Measurements from ENCODE around the gene SLC17A9. TPM values are rescaled to one million over a fixed set of nuclear protein-coding genes. Genes with fewer than 3 reads are reported as not detected.

Gene SLC17A9
- total and polyA plus RNA-seq, 10 of the 15 experiments (the other 5 are each of a cell fraction or from before 2014, with no cell fraction given), result 0.72 to 74.1 (median 29.4) TPM

DNA sequence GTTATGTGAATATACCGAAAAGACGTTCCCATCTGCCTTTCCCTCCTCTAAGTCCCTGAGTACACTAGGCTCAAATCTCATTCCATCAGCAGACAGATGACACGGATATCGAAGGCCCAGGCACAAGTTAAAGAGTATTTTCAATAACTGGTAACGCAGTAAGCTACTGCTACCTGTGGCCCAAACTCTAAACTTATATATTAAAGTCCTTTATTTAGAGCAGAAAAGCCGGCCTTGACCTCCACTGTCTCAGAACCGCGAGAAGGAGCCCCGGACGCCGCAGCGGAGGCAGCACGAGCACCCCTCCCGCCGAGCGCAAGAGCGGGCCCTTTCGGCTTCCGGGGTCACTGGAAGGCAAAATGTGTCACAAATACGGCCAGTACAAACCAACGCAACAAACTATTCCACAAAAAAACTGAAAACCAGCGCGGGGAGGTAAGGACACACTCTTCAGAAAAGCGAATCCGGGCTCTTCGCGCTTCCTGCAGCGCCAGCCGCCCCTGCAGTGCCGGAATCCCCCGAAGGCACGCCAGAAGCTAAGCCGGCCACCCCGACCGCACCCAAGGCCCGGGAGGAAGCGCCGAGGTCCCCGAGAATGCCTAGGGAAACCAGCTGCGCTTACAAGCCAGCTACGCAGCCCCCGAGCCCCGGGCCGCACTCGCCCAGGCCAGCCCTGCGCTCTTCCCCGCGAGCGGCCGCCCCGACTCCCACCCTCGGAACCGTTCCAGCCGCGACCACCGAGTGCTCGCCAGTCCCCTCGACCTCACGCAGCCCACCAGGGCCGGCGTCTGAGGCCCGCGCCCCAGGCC is 26.9 kb upstream of the SLC17A9 start:
- SMC1A ChIA-PET (ENCODE audit: uncharacterized antibody, unreplicated experiment), result interaction anchor here (1.3 to 2.1 kb wide), 3 partner anchors 25 to 47 kb away, joined by 3 to 5 read pairs (median 4); no protein-coding TSS in a partner anchor
- peak overlapping the region; percentile 83 for H3K9ac ChIP-seq (ENCODE audit: control insufficient read depth, insufficient read depth, low read length)
- H3K79me2 ChIP-seq (ENCODE audit: control insufficient read depth, insufficient read depth, low read length), result peaks cover 99% of the 10 kb centered on the region
- H3K4me3 ChIP-seq, result peak overlapping the region; percentile 64
- no peaks in the 10 kb centered on the region; a peak in 1 of 4 replicates for H3K36me3 ChIP-seq (ENCODE audit: control insufficient read depth in 2 of 2, insufficient read depth in 2 of 2, low read length in 1 of 2)
- H3K9me3 ChIP-seq (replicated peaks; ENCODE audit: control insufficient read depth, insufficient read depth, low read length), result no peaks in the 10 kb centered on the region
- peak; percentile 25 for ATAC-seq
- no peaks in the 10 kb centered on the region for H3K27me3 ChIP-seq (replicated peaks in 1 of 2; ENCODE audit: control insufficient read depth in 2 of 2, insufficient read depth in 2 of 2, low read length in 1 of 2)
- POLR2A ChIA-PET, result interaction anchor here (1.4 to 5.4 kb wide), 3 partner anchors 10 to 28 kb away, joined by 7 to 59 read pairs (median 7); partner anchors contain the start of genes GID8 and SLC17A9
- CTCF ChIA-PET, result interaction anchor here (0.6 to 2.6 kb wide), 4 partner anchors 9 to 85 kb away, joined by 3 to 14 read pairs (median 10); no protein-coding TSS in a partner anchor
- no peak for FAIRE-seq
- DNase-seq (ENCODE audit: low read depth, low spot score), result no peak
- H3K4me1 ChIP-seq (ENCODE audit: control insufficient read depth, insufficient read depth, low read length), result peaks cover 25% of the 10 kb centered on the region
- peak overlapping the region; percentile 20; the same call in 1 of the 2 replicates for H2AFZ ChIP-seq (ENCODE audit: control insufficient read depth, low read depth, low read length)
- H4K20me1 ChIP-seq (ENCODE audit: control insufficient read depth, insufficient read depth), result peaks cover 16% of the 10 kb centered on the region
- intact Hi-C loops (cut with micrococcal nuclease; ENCODE audit: unreplicated experiment) (no loop called here), in situ Hi-C loops (cut with MboI) (no loop called here)
- RAD21 ChIA-PET (ENCODE audit: unreplicated experiment), result interaction anchor here (1.3 to 1.8 kb wide), 3 partner anchors 24 to 103 kb away, joined by 4 to 5 read pairs (median 5); no protein-coding TSS in a partner anchor
- under 1% methylated on average over 45 of the region's 63 CpGs for WGBS (ENCODE audit: insufficient coverage, insufficient replicate concordance, low lambda C conversion rate, missing lambda C conversion rate)
- peak overlapping the region; percentile 96 for H3K4me2 ChIP-seq (ENCODE audit: control insufficient read depth, insufficient read depth)
- H3K27ac ChIP-seq (ENCODE audit: control insufficient read depth, insufficient read depth), result peak overlapping the region; percentile 96
- no TSS peak for BruUV-seq (replicated peaks)
- TF ChIP-seq SIN3A (IDR thresholded peaks at IDR 0.05; ENCODE audit: low read depth, low read length), result 0 out of 2 replicates have a peak, but pooled peaks have one; percentile 42
- no peak for TF ChIP-seq CBX3 (IDR thresholded peaks at IDR 0.05; ENCODE audit: borderline replicate concordance, low read depth)
- no peak for TF ChIP-seq GABPA (IDR thresholded peaks at IDR 0.05; ENCODE audit: low read depth)
- no peak for TF ChIP-seq ETV6 (conservative IDR thresholded peaks at IDR 0.05 in 1 of 2, IDR thresholded peaks at IDR 0.05 in 1 of 2; ENCODE audit: borderline replicate concordance in 1 of 2, low read depth in 1 of 2)
- no peak for TF ChIP-seq YY1 (IDR thresholded peaks at IDR 0.05; ENCODE audit: low read depth, low read length)
- TF ChIP-seq ZNF24 (IDR thresholded peaks at IDR 0.05), result no peak
- TF ChIP-seq, protein P1, sequence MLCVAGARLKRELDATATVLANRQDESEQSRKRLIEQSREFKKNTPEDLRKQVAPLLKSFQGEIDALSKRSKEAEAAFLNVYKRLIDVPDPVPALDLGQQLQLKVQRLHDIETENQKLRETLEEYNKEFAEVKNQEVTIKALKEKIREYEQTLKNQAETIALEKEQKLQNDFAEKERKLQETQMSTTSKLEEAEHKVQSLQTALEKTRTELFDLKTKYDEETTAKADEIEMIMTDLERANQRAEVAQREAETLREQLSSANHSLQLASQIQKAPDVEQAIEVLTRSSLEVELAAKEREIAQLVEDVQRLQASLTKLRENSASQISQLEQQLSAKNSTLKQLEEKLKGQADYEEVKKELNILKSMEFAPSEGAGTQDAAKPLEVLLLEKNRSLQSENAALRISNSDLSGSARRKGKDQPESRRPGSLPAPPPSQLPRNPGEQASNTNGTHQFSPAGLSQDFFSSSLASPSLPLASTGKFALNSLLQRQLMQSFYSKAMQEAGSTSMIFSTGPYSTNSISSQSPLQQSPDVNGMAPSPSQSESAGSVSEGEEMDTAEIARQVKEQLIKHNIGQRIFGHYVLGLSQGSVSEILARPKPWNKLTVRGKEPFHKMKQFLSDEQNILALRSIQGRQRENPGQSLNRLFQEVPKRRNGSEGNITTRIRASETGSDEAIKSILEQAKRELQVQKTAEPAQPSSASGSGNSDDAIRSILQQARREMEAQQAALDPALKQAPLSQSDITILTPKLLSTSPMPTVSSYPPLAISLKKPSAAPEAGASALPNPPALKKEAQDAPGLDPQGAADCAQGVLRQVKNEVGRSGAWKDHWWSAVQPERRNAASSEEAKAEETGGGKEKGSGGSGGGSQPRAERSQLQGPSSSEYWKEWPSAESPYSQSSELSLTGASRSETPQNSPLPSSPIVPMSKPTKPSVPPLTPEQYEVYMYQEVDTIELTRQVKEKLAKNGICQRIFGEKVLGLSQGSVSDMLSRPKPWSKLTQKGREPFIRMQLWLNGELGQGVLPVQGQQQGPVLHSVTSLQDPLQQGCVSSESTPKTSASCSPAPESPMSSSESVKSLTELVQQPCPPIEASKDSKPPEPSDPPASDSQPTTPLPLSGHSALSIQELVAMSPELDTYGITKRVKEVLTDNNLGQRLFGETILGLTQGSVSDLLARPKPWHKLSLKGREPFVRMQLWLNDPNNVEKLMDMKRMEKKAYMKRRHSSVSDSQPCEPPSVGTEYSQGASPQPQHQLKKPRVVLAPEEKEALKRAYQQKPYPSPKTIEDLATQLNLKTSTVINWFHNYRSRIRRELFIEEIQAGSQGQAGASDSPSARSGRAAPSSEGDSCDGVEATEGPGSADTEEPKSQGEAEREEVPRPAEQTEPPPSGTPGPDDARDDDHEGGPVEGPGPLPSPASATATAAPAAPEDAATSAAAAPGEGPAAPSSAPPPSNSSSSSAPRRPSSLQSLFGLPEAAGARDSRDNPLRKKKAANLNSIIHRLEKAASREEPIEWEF (IDR thresholded peaks at IDR 0.05; ENCODE audit: insufficient replicate concordance, low read depth, low read length), result no peak
- TF ChIP-seq MXI1 (IDR thresholded peaks at IDR 0.05; ENCODE audit: low read depth, low read length), result peak; percentile 79
- TF ChIP-seq TCF7 (IDR thresholded peaks at IDR 0.05; ENCODE audit: borderline replicate concordance), result no peak
- TF ChIP-seq POLR2AphosphoS5 (IDR thresholded peaks at IDR 0.05; ENCODE audit: low read length), result 0 out of 2 replicates have a peak, but pooled peaks have one; percentile 61
- TF ChIP-seq ASH2L (IDR thresholded peaks at IDR 0.05; ENCODE audit: borderline replicate concordance, low read depth), result no peak
- TF ChIP-seq POLR2A (IDR thresholded peaks at IDR 0.05; ENCODE audit: low read depth, low read length), result peak; percentile 77
- TF ChIP-seq YBX1 (IDR thresholded peaks at IDR 0.05), result no peak
- TF ChIP-seq MEF2B (IDR thresholded peaks at IDR 0.05; ENCODE audit: partially characterized antibody, poor library complexity, severe bottlenecking), result no peak
- no peak for TF ChIP-seq MYC (IDR thresholded peaks at IDR 0.05; ENCODE audit: insufficient read depth, insufficient read length, insufficient replicate concordance, low read length, severe bottlenecking)
- no peak for TF ChIP-seq SMAD5 (IDR thresholded peaks at IDR 0.05; ENCODE audit: low read depth)
- peak; percentile 9 for TF ChIP-seq RELA (IDR thresholded peaks at IDR 0.05; ENCODE audit: borderline replicate concordance, partially characterized antibody)
- TF ChIP-seq GATAD2B (conservative IDR thresholded peaks at IDR 0.05; ENCODE audit: low read depth), result no peak
